Measurements from ENCODE around the gene CEP135.
"Not testable (repeated sequence)": the region's sequence is repeated elsewhere in the genome, so short reads cannot be mapped to it uniquely, and the experiment has no call there.

The CEP135 gene

DNA sequence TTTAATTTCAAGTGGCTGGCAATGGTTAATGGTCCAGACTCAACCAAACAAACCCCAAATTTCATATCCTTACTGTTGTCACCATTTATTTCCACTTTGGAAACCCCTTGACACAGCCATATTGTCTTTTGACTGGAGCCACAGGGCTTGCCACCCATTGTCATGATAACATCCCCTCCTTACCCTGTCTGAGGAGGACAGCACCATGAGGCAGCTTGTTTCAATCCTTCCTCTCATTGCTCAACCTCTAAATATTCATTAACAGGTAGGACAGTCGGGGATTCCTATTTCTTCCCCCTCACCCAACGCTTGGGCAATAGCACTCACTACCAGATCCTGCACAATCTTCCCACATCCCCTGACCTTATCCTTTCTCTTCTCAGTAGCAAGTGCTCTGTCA lies 92.1 kb downstream of the CEP135 start:
- no peak for DNase-seq

DNA sequence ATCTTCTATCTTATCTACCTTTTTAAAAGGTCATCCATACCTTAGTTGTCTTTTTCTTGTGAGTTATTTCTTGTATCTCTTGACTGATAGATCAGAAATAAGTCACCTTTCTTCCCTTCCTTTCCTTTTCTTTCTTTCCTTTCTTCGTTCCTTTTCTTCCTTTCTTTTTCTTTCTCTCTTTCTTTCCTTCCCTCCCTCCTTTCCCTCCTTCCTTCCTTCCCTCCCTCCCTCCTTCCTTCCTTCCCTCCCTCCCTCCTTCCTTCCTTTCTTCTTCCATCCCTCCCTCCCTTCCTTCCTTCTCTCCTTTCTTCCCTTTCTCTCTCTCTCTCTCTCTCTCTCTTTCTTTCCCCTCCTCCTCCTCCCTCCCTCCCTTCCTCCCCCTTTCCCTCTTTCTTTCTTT lies 93.5 kb downstream of the CEP135 start:
- DNase-seq: no peak

DNA sequence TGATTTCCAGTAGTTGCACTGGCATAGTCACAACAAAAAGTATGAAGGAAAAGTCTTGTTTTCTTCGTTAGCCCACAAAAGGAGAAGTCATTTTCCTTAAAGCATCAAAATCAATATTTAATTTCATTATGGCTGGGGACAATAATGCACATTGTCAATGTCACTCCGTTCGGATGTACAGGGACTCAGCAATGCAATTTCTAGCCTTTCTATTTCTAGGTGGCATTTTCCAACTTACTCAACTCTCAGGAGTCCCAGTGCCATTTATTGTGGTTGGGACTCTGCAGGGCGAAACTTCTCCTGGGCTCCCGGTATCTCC lies 99.6 kb downstream of the CEP135 start:
- DNase-seq: no peak

DNA sequence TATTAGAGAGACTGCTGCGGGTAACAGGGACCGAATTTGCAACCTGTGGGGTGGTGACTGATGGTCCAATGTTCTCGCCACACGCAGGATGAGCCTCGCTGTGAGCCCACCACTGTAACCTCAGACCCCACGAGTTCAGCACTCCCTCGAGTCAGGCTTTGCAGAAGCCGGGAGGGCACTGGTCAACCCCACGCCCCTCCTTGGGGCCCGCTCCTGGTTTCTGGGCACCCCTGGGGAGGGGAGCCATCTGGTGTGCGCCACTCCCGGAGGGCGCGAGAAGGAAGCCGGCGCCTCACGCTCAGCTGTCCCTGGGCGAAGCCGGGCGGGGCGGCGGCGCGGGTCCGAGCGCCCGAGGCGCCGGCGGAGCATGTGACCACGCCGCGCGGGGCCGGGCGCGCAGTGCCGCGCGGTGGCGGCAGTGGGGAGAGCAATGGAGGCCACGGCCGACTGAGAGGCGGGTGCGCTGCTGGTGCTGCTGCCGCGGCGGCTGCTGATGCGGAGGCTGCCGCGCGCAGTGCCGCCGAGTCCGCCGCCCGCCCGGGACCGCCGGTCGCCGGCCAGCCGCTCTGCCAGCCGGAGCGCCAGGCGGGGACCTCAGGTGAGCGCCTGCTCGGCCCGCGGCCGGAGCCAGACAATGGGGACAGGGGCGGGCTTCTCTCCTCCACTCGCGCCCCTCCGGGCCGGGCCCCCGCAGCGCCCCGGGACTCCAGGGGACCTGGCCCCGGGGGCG lies 100.1 kb downstream of the CEP135 start:
- DNase-seq: peak; percentile 34 to 49

DNA sequence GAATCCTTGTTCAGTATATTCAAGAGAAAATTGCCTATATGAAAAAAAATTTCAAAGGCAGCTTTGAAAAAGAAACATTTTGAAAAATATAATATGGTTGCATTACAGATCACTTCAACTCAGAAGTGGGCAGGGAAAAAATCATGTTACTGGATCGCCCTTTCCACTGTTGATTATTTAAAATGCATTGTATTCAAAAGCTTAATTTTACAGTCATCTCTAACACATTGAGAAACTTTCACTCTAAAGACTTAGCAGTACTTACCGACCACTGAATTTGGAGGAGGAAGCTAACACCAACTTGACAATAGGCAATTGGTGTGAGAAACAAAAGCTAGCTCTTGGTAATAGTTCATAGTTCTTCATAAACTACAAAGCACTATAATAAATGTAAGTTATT lies 101.9 kb downstream of the CEP135 start:
- DNase-seq: no peak

DNA sequence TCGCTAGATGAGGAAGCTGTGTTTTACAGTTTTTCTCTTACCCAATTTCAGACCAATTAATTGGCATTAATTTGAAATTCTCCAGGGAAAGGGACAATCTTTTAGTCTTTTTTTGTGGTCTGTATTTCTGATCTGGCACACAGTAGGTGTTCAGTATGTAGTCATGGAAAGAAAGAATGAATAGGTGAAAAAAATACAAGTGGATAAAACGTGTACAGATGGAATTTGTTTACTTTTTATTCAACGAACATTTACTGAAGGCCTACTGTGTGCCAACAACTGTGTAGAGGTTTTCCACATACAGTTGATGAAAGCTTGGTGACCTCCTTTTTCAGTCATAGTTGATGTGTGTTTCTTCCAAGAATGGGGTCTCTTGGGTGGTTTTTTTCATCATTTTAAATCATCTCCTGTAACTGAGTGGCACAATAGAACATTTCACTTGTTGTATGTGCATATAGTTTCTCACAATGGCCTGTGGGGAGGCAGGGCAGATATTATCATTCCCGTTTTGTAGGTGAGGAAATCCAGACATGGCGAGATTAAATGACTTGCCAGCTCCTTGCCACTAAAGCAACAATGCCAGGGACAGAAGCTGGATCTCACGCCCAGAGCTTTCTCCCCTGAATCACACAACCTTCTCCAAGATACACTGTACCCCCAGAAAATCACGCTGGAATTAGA lies 102.4 kb downstream of the CEP135 start:
- no peak for DNase-seq

DNA sequence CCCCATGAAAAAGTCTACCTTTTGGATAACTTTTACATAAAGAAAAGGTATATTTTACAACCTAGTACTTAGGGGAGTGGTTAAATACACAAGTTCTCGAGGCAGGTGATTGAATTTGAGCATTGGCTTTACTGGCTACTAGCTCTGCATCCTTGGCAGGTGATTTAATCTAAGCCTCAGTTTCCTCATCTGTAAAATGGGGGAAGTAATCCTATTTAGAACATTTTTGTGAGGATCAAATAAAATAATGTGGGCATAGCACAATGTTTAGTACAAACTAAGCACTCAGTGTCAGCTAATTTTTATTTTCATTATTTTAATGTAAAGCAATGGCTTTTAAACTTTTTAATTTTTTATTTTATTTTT lies 102.9 kb downstream of the CEP135 start:
- DNase-seq: no peak

DNA sequence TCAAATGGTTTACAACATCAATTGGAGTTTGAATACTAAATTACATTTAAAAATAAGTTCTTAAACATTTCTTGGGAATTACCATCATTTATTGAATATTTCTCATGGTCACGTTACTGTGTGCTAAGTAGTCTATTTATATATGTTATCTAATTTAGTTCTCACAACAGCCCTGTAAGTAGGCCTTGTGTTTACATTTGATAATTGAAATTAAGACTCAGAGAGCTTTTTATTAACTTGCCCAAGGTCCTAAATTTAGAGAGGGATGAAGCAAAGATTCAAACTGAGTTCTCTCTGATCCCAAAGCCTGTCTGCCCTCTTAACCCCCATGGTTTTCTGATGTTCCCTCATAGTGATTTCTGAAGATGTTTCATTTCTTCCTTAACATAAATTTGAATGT lies 103.7 kb downstream of the CEP135 start:
- no peak for DNase-seq

DNA sequence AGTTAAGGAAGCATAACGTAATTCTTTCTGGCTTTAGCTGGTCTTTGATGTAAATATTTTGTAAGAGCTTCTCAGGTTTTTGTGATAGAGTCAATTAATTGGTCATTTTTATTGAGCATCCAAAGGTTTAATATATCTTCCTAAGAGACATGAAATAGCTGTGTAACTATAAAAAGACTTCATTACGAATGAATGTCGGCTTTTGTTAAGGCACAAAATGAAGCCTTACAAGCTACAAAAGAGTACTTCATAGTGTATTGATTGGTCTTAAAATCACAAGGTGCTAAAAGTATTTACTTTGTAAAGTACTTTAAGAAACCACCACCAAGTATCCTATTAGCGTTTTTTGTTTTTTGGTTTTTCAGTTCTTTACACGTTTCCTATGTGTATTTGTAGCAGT lies 104.2 kb downstream of the CEP135 start:
- DNase-seq: no peak

DNA sequence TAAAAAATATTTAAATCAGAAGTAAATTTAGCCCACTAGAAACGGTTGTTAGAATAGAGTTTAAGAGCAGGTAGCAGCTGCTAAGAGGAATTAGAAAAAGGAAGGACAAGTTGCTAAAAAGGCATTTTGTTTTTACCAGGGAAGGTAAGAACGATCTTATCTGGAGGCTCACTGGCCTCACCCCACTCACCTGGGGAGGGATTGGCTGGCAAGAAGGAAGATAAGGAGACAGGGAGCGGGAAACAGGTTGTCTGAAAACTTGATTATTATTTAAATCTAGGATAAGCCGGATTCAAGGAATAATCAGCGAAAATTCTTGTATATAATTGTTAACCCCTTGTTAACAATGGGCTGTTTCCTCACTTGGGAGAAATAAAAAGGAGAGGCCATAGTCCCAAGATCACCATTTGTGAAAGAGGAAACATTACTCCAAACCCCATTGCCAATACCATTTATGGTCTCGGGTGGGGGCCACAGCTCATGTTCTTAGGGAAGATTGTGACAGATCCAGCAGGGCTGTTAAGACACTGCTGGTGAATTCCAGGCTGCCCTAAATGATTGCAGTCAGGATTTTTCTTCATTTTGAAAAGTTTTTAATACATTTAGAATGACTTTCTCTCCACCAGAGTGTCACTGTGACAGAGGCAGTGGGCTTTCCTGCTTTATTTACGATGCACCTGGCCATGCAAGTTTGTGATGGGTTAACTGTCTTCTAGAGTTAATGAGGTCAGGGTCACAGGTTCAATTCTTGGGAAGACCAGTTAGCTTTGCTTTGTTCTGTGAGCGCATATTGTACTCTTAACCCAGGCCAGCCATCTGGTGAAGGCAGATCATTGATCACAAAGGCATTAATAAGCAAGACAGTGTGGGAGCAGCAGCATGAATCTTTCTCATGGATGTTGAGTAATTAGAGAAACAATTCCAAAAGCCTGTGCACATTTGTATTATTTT lies 106.6 kb downstream of the CEP135 start:
- no peak for DNase-seq

DNA sequence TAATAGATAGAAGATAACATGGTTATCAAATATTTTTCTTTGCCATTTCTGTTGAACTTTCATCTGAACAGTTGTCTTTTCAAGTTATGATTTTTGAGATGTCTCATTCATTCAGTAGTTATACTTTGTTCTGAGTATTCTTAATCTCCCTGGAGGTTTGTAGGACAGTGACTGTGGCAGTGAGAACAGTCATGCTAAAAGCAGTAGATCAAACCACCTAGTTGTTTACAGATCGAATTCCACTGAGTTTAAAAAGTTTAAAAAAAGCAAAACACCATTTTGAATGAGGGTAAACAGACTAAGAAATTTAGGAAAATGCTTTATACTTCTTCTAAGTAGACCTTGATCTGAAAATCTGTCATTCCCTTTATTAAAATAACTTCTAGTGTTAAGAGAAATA lies 107.2 kb downstream of the CEP135 start:
- DNase-seq: no peak

DNA sequence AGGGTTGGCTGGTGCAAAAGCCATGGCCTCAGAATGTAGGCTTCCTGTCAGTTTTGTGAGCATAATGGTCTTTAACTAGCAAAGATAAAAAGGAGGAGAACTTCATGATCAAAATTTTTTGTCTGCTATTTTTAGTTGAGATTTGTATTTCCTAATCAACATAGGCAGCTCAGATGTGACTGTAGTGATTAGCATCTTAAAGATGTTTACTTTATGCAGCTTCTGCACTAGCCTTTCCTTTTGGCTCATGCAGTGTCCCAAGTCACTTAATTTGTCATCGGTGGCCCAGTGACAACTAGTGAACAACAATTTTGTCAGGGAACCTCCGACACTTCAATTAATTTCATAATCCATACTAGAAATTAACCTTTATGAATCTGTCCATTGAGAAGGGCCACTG lies 109.8 kb downstream of the CEP135 start:
- DNase-seq: no peak

DNA sequence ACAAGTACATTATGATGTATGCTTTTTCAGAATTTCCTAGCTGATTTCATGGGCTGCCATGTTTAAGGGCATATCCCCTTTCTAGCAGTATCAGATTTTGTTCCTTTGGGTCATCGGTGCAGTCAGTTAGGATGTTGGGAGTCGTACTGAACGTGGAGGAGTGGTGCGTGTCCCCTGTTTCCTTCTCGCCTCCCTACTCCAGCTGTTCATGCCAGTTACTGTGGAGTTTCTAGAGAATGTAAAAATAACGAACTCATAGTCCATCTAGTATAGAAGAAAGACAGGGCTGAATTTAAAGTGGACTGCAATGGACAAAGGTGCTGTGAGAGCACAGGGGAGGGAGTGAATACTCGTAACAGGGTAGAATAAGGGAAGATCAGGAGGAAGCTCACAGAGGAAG lies 111.3 kb downstream of the CEP135 start:
- DNase-seq: no peak

DNA sequence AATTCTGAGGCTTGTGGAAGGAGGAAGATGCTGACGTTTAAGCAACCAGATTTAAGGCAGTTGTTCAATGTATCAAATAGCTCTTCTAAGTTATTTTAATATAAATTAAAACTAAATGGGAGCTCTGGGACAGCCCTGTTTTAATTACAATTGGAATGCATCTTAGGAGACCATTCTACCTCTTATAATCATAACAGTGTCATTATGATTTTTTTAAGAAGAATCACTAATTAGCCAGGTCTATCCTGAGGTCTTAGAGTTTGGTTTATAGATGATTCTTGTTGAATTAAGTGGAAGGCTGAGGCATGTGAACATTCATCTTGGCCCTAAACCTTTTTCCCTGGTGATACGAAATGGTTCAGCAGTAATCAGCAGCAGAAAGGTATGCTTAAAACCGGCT lies 113.4 kb downstream of the CEP135 start:
- no peak for DNase-seq

DNA sequence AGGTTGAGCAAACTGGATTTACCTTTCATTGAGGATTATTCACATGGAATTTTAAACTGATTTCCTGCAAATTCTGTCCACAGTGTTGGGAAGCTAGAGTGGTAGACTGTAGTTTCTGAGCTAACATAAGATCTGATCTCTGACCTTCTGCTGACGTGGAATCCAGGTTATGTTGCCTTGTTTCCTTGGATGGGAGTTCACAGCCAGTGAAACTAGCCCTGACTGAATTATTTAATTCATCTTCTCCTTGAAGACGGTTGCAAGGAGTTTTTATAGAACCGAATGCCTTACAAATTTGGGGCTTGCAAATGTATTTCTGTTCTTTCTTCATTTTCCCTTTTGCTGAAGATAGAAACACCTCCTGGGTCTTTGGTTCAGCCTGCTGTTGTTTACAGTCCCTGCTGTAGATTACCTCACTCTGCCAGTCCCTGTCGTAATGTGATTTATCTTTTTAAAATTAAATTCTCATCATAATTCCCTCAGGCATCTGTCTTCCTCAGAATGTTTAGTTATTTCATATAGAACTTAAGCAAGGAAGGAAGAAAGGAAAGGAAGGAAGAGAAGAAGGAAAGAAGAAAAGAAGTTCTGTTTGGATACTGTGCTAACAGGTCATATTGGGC lies 113.9 kb downstream of the CEP135 start:
- no peak for DNase-seq

DNA sequence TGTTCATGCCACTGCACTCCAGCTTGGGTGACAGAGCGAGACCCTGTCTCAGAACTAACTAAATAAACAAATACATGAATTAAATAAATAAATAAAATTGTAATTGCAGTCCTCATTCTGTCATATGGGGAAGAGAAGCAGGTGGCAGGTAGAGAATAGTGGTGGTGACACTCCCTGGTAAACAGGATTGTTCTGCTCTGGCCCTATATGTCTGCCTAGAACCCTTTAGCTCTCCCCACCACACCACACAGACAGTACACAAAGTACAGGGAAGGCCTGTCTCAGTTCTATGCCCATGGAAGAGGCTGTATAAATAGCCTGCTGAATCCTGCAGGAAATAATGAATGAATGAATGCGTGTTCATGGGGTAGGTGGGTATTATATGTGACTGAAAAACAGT lies 117.7 kb downstream of the CEP135 start:
- DNase-seq: no peak

DNA sequence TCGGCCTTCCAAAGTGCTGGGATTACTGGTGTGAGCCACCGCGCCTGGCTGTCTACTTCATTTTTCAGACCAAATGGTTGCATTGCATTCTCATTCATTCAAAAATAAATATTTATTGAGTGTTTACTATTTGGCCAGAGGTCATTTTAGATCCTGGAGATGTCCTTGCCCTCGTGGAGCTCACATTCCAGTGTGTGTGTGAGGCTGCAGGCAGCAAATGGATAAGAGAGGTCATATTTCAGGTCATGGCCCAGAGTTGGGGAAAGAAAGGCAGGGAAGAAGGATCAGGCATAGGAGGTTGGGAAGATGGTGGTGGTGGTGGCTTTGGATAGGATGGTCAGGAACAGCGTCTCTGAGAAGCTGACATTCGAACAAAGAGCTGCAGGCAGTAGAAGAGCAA lies 119.1 kb downstream of the CEP135 start:
- no peak for DNase-seq

DNA sequence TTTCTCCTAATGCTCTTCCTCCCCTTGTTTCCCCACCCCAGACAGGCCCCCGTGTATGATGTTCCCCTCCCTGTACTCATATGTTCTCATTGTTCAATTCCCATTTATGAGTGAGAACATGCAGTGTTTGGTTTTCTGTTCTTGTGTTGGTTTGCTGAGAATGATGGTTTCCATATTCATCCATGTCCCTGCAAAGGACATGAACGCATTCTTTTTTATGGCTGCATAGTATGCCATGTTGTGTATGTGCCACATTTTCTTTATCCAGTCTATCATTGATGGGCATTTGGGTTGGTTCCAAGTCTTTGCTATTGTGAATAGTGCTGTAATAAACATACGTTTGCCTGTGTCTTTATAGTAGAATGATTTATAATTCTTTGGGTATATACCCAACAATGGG lies 124.0 kb downstream of the CEP135 start:
- not testable (repeated sequence) for DNase-seq

DNA sequence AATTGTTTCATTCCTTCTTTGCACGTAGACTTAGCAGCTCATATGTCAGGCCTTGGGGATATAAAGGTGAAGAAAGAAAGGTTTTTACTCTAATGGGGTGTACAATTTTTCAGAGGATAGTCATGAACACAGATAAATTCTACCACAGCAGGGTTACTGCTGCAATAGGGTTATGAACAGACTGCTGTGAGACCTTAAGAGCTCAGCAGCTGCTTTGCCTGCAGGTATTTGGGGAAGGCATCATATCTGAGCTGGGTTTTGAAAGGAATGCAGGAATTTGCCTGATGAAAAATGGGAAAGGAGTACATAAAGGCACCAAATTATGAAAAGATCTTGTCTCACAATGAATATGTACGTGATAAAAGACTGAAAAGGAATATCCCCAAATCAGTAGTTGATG lies 128.9 kb downstream of the CEP135 start:
- no peak for DNase-seq

DNA sequence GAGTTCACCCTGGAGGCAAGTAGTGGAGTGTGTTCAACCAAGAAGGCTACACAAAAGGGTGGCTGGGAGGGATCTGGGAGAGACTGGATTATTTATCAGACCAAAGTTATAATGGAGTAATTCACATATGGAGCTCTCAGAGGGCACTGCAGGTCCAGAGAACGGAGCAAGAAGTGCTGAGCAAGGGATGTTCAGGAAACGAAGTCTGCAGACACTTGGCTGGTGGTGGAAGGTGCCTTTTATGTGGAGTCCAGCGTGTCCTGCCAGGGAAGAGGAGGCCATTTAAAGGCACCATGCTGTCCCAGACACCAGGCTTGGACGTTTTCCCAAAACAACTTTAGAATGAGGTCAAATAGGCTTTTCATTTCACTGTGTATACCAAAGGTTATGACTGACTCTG lies 130.1 kb downstream of the CEP135 start:
- no peak for DNase-seq

DNA sequence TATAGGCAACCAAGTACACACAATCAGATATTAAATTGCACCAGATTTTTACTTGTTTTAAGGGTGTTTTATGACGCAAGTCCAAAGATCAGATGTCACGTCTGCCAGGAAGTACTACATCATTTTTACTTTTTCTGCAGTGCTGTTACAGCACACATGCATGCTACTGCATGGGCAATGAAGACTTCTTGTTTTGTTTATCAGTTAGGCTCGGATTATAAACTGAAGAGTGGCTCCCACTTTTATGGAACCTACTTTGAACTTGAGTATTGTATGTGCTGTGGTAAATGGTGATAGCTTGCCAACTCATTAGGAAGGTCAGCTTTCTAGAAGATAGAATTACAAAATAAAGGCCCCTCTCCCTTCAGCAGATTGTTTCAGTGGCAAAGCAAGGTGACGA lies 131.6 kb downstream of the CEP135 start:
- DNase-seq: no peak

DNA sequence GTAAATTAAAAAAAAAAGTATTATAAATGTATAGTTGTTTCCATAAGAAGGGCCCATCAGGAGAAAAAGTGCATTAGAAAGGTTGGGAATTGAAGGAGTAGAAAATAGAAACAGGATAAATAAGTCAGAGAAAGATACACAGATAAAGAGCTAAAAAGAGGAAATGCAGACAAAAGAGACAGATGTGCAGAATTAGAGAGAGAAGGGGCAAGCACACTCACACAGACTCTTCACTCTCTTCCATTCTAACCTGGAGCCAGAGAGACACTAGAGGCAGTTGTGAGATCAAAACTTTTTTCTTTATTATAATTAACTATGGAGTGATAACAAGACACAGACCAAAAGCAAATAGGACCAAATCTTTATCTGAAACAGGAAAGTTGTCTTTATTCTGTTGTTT lies 134.1 kb downstream of the CEP135 start:
- no peak for DNase-seq
